Epithelial cell of esophagus (primary cell): Measurements from ENCODE around the gene C14orf119.

ENCODE experiments used
- DNase-seq: peaks from one replicate; pipeline ENCODE4 v3.0.0; 2010; ENCODE audit warnings: low read depth
- H3K4me3 ChIP-seq: 2 replicates; pipeline ENCODE4 v1.5.1; 2011; ENCODE audit warnings: mild to moderate bottlenecking, low read length, control low read depth
- CTCF ChIP-seq: IDR thresholded peaks from 2 replicates; pipeline ENCODE4 v1.5.1; 2011; ENCODE audit warnings: low read depth, mild to moderate bottlenecking, low read length, control low read depth, inconsistent platforms; ENCODE audit not compliant: insufficient read depth; ENCODE audit errors: missing control alignments

C14orf119 gene

GRCh38 chr14:23066368-23066767 lies 28.9 kb upstream of the C14orf119 start:
- no peak for TF ChIP-seq CTCF
- no peak for DNase-seq
- H3K4me3 ChIP-seq: no peak overlapping the region

- DNase-seq: no peak
- H3K4me3 ChIP-seq: no peak overlapping the region
- TF ChIP-seq CTCF: no peak
Measured at GRCh38 chr14:23066855-23067744, 28.2 kb upstream of the C14orf119 start.

- no peak for DNase-seq
- no peak overlapping the region for H3K4me3 ChIP-seq
- TF ChIP-seq CTCF: no peak
Measured at GRCh38 chr14:23067847-23068788, 27.2 kb upstream of the C14orf119 start.

DNA sequence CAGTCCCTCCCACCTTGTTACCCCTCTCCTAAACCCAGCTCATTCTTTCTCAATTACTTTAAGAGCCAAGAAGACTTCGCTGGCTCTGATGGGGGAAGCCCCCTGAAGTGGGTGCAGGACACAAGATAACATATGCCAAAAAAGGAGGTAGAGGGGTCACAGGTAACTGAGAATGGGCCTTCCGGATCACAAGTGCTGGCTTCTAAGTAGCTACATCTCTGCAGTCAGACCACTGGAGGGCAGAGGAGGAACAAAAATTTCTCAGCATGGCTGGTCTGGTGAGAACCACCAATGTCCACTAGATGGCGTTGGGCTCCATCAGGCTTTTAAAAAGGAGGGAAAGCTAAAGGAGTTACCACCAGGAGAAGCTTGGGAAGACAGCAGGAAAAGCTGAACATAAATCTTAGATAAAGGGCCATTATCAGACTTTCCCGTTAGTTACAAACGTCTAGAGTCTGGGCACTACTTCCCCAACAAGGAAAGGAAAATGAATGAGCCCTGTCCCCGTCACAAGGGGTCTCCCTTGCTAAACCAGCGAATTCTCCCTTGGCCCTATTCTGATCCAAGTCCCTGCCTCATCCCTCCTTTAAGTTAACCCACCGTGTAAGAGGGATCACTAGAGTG lies 26.4 kb upstream of the C14orf119 start:
- DNase-seq: peak; percentile 94
- peak; percentile 100 for TF ChIP-seq CTCF
- no peak overlapping the region for H3K4me3 ChIP-seq

- no peak overlapping the region for H3K4me3 ChIP-seq
- TF ChIP-seq CTCF: no peak
- no peak for DNase-seq
Measured at GRCh38 chr14:23069413-23069806, 25.9 kb upstream of the C14orf119 start.

DNA sequence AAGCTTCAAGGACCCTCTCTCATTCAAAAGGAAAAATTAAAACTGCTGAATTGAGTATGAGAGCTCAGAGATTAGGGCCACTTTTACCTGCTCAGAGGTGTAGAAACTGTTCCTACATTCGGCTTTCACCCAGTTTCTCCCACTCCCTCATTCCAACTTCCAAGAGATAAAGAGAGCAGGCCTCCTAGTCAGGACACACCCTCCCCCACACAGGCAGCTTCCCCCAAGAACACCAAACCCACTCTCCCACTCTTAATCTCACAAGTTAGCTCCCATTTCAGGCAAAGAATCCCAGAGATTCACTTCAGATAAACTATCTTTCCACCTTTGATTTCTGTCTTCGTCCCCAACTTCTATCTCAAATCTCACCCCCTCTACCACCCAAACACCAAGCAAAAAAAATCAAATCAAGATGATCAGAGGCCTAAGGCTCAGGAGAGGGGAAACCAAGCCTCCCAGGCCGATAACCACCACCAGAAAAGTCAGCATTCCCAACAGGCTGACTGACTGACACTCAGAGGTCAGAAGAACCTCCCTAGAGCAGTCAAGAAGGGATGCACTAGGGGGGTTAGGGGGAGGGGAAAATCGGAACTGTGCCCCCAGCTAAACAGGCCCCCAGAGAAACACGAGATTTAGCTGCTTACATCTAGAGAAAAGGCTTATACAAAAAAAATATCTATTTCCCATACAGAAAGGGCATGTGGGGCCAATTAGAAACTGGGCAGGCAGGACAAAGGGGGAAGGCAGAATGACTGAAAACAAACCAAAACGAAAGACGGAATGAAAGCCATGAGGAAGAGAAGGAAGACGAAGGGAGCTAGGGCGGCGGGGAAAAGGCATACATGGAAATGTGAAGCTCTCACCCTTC lies 24.8 kb upstream of the C14orf119 start:
- H3K4me3 ChIP-seq: peak overlapping the region; percentile 92
- no peak for DNase-seq

More for the DNA sequence above, 24.8 kb upstream of the C14orf119 start:
- no peak for TF ChIP-seq CTCF
